ENCODE results near the gene FAF1.

- no peak for TF ChIP-seq POLR2A (IDR thresholded peaks at IDR 0.05)
- TF ChIP-seq CTCF (IDR thresholded peaks at IDR 0.05) = no peak
Observed at GRCh38 chr1:50858761-50859160, 101.3 kb downstream of the FAF1 start.

Measured in right lobe of liver (tissue), 4 donors.